Liver (tissue), 9 donors: ENCODE results near the gene KCNT1. TPM values are rescaled to one million over a fixed set of nuclear protein-coding genes. Genes with fewer than 3 reads are reported as not detected.

Experiments used
- DNase-seq: peaks from one replicate; pipeline ENCODE4 v3.0.0-alpha.2; 2017; ENCODE audit warnings: low spot score
- H3K27ac ChIP-seq, 2 donors: one replicate each; pipeline ENCODE4 v1.7.0; 2013; ENCODE audit warnings: inconsistent platforms in 2 of 2, low read length in 2 of 2, control low read depth in 1 of 2, low read depth in 1 of 2, mild to moderate bottlenecking in 1 of 2
- H3K27me3 ChIP-seq, 4 donors: one replicate each; pipeline versions ENCODE4 v1.6.1 to v1.7.0; 2013; ENCODE audit warnings: low read length in 3 of 4, inconsistent platforms in 1 of 4, mild to moderate bottlenecking in 1 of 4, moderate library complexity in 1 of 4; ENCODE audit not compliant: control insufficient read depth in 4 of 4, insufficient read depth in 4 of 4
- H3K36me3 ChIP-seq, 4 donors: one replicate each; pipeline versions ENCODE4 v1.6.1 to v1.7.0; 2013; ENCODE audit warnings: low read length in 3 of 4, mild to moderate bottlenecking in 3 of 4, low read depth in 1 of 4, moderate library complexity in 1 of 4; ENCODE audit not compliant: control insufficient read depth in 4 of 4, insufficient read depth in 3 of 4
- H3K4me1 ChIP-seq, 4 donors: one replicate each; pipeline versions ENCODE4 v1.6.1 to v1.7.0; 2013; ENCODE audit warnings: low read length in 3 of 4, mild to moderate bottlenecking in 3 of 4, moderate library complexity in 1 of 4; ENCODE audit not compliant: control insufficient read depth in 4 of 4, insufficient read depth in 4 of 4
- H3K4me3 ChIP-seq, 3 donors: one replicate each; pipeline versions ENCODE4 v1.6.1 to v1.7.0; 2013; ENCODE audit warnings: low read length in 3 of 3, control low read depth in 1 of 3, low read depth in 1 of 3, mild to moderate bottlenecking in 1 of 3
- H3K9ac ChIP-seq, 2 donors: one replicate each; pipeline ENCODE4 v1.7.0; 2013; ENCODE audit warnings: low read length in 2 of 2, mild to moderate bottlenecking in 2 of 2, moderate library complexity in 2 of 2, control low read depth in 1 of 2, low read depth in 1 of 2
- H3K9me3 ChIP-seq, 4 donors: one replicate each; pipeline versions ENCODE4 v1.6.1 to v1.7.0; 2013; ENCODE audit warnings: low read length in 3 of 4; ENCODE audit not compliant: control insufficient read depth in 4 of 4
- EGR1 ChIP-seq, 2 donors: IDR thresholded peaks; 2 replicates each; pipeline ENCODE4 v1.6.1; 2016 to 2018; ENCODE audit warnings: antibody characterized with exemption in 2 of 2, low read depth in 2 of 2
- FOXA1 ChIP-seq: IDR thresholded peaks from 2 replicates; pipeline ENCODE4 v1.6.1; 2016; ENCODE audit warnings: antibody characterized with exemption
- GABPA ChIP-seq, 2 donors: IDR thresholded peaks in 1 of 2; conservative IDR thresholded peaks in 1 of 2; 2 replicates each; pipeline ENCODE4 v1.6.1; 2016; ENCODE audit warnings: antibody characterized with exemption in 2 of 2, mild to moderate bottlenecking in 1 of 2, moderate library complexity in 1 of 2
- HNF4G ChIP-seq: IDR thresholded peaks from 2 replicates; pipeline ENCODE4 v1.6.1; 2016; ENCODE audit warnings: antibody characterized with exemption
- JUND ChIP-seq, 2 donors: IDR thresholded peaks; 2 replicates each; pipeline ENCODE4 v1.6.1; 2016; ENCODE audit warnings: antibody characterized with exemption in 2 of 2
- NR2F2 ChIP-seq: IDR thresholded peaks from 2 replicates; pipeline ENCODE4 v1.6.1; 2016; ENCODE audit warnings: antibody characterized with exemption
- RAD21 ChIP-seq, 2 donors: IDR thresholded peaks; 2 replicates each; pipeline ENCODE4 v1.6.1; 2016; ENCODE audit warnings: antibody characterized with exemption in 2 of 2, mild to moderate bottlenecking in 2 of 2
- RXRA ChIP-seq, 2 donors: IDR thresholded peaks; 2 replicates each; pipeline ENCODE4 v1.6.1; 2017 to 2018; ENCODE audit warnings: antibody characterized with exemption in 2 of 2, mild to moderate bottlenecking in 1 of 2
- SP1 ChIP-seq: IDR thresholded peaks from 2 replicates; pipeline ENCODE4 v1.6.1; 2018; ENCODE audit warnings: antibody characterized with exemption, mild to moderate bottlenecking
- TAF1 ChIP-seq: conservative IDR thresholded peaks from 2 replicates; pipeline ENCODE4 v1.6.1; 2016; ENCODE audit warnings: antibody characterized with exemption, mild to moderate bottlenecking
- YY1 ChIP-seq: IDR thresholded peaks from 2 replicates; pipeline ENCODE4 v1.6.1; 2016; ENCODE audit warnings: antibody characterized with exemption, mild to moderate bottlenecking
- WGBS: extraction: QIAGEN DNeasy Blood & Tissue Kit; methylation state at CpG from one replicate; pipeline ENCODE4 v1.1.7; 2013; 5-methylcytosine and 5-hydroxymethylcytosine counted together
- polyA plus RNA-seq, 2 donors: library from polyadenylated mRNA; stranded (reverse) in 1 of 2; unstranded in 1 of 2; fragments of 200-250 nt in 1 of 2; fragments of >200 nt in 1 of 2; fragmentation: Nextera tagmentation in 1 of 2; extraction: Ambion mirVana in 1 of 2; gene quantifications; one replicate each; pipeline versions ENCODE4 v1.2.1 to v1.2.3, GENCODE V29; 2013 to 2015
- total RNA-seq, 2 donors: library from RNA; depleted of rRNA; stranded (reverse); fragments of >200 nt; gene quantifications; one replicate each; pipeline ENCODE4 v1.2.3, GENCODE V29; 2014
- TF ChIP-seq, protein P1 (sequence below): IDR thresholded peaks from 2 replicates; pipeline ENCODE4 v1.6.1; 2016; ENCODE audit warnings: antibody characterized with exemption
- TF ChIP-seq, protein P2 (sequence below): fragments of 150-350 bp; IDR thresholded peaks from 2 replicates; pipeline ENCODE4 v1.5.1; 2017; ENCODE audit warnings: improper control_type of control experiment, low read depth, low read length; ENCODE audit not compliant: missing input control
- TF ChIP-seq, protein P3 (sequence below): IDR thresholded peaks from 2 replicates; pipeline ENCODE4 v1.6.1; 2016; ENCODE audit warnings: antibody characterized with exemption
- TF ChIP-seq, protein P4 (sequence below): IDR thresholded peaks from 2 replicates; pipeline ENCODE4 v1.6.1; 2016; ENCODE audit warnings: antibody characterized with exemption
- donor health status: healthy.
- donor health status: healthy.
- donor health status: healthy.
- donor health status: healthy.
- donor health status: healthy.

The KCNT1 gene
- total and polyA plus RNA-seq, 4 donors: 0.08 TPM; not detected in 2

DNA sequence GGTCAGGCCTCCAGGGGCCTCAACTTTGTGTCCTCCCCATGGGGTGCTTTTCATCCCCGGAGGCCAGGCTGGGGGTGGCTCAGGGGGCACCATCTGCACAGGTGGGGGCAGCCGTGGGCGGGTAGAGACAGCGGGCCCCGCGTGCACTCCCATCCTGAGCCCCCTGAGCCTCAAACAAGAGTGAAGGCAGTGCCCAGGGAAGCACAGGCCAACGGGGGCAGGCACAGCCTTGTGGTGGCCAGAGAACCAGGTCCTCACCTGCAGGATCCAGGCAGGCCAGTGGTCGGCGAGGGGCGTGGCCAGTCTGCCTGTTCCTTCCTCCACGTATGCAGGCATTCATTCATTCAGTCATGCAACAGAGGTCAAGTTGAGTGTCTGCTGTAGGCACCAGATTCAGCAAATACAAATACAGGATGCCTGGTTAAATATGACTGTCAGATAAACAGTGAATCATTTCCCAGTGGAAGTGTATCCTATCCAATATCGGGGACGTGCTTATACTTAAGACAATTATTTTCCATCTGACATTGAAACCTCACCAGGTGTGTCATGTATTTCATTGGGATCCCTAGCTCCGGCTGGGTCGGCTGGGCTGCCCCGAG is 22.3 kb downstream of the KCNT1 start:
- no peaks in the 10 kb centered on the region for H3K4me1 ChIP-seq

DNA sequence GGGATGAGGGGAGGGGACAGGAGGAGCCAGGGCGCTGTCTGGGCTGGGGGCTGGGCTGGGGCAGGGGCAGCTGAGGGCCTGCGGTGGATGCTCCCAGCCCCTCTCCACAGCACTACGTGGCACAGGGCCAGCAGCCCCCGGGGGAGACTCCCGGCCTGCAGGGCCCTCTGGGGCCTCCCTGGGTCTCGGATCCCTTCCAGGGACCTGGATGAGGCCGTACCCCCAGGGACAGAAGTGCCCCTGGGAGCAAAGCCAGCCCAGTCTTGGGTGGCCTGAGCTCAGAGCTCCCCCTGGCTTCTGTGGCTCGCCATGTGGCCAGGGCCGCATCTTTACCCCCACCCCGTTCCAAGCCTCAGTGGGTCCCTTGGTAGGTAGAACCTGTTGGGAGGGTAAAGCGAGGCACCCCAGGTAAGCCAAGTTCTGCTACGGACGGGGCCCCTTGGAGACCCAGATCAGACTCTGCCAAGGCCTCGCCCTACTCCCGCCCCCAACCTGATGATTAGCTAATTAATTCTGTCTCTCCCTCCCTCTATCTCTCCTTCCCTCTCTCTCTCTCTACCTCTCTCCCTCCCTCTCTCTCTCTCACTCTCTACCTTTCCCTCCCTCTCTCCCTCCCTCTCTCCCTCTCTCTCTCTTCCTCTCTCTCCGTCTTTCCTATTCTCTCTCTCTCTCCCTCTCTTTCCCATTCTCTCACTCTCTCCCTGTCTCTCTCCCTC is 24.3 kb downstream of the KCNT1 start:
- Histone ChIP-seq H3K9ac (no peak overlapping the region), H3K4me1 (no peaks in the 10 kb centered on the region), H3K9me3 (peaks cover 0 to 4% (median 3%) of the 10 kb centered on the region in 4 donors), H3K4me3 (no peak overlapping the region), H3K27me3 (peaks cover 0 to 2% (median 0%) of the 10 kb centered on the region in 4 donors), H3K36me3 (no peaks in the 10 kb centered on the region), H3K27ac (no peak overlapping the region)
- no peak for DNase-seq
- 64% methylated on average over 16 of the region's 16 CpGs for WGBS
- TF ChIP-seq TAF1 (no peak), GABPA (IDR thresholded peaks at IDR 0.05 in 1 of 2, conservative IDR thresholded peaks at IDR 0.05 in 1 of 2) (no peak), FOXA1 (no peak), HNF4G (no peak), JUND (IDR thresholded peaks at IDR 0.05) (no peak), EGR1 (IDR thresholded peaks at IDR 0.05; ENCODE audit: low read depth in 2 of 2) (no peak), RXRA (IDR thresholded peaks at IDR 0.05) (no peak), SP1 (no peak)
- TF ChIP-seq, protein P1, sequence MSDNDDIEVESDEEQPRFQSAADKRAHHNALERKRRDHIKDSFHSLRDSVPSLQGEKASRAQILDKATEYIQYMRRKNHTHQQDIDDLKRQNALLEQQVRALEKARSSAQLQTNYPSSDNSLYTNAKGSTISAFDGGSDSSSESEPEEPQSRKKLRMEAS: no peak
- TF ChIP-seq, protein P2, sequence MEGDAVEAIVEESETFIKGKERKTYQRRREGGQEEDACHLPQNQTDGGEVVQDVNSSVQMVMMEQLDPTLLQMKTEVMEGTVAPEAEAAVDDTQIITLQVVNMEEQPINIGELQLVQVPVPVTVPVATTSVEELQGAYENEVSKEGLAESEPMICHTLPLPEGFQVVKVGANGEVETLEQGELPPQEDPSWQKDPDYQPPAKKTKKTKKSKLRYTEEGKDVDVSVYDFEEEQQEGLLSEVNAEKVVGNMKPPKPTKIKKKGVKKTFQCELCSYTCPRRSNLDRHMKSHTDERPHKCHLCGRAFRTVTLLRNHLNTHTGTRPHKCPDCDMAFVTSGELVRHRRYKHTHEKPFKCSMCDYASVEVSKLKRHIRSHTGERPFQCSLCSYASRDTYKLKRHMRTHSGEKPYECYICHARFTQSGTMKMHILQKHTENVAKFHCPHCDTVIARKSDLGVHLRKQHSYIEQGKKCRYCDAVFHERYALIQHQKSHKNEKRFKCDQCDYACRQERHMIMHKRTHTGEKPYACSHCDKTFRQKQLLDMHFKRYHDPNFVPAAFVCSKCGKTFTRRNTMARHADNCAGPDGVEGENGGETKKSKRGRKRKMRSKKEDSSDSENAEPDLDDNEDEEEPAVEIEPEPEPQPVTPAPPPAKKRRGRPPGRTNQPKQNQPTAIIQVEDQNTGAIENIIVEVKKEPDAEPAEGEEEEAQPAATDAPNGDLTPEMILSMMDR: no peak
- TF ChIP-seq, protein P3, sequence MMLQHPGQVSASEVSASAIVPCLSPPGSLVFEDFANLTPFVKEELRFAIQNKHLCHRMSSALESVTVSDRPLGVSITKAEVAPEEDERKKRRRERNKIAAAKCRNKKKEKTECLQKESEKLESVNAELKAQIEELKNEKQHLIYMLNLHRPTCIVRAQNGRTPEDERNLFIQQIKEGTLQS: no peak
- TF ChIP-seq, protein P4, sequence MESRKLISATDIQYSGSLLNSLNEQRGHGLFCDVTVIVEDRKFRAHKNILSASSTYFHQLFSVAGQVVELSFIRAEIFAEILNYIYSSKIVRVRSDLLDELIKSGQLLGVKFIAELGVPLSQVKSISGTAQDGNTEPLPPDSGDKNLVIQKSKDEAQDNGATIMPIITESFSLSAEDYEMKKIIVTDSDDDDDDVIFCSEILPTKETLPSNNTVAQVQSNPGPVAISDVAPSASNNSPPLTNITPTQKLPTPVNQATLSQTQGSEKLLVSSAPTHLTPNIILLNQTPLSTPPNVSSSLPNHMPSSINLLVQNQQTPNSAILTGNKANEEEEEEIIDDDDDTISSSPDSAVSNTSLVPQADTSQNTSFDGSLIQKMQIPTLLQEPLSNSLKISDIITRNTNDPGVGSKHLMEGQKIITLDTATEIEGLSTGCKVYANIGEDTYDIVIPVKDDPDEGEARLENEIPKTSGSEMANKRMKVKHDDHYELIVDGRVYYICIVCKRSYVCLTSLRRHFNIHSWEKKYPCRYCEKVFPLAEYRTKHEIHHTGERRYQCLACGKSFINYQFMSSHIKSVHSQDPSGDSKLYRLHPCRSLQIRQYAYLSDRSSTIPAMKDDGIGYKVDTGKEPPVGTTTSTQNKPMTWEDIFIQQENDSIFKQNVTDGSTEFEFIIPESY: no peak

More for the DNA sequence above, 22.3 kb downstream of the KCNT1 start:
- no peak overlapping the region for H3K27ac ChIP-seq
- WGBS: 71% methylated on average over 16 of the region's 16 CpGs
- H3K4me3 ChIP-seq: no peak overlapping the region
- H3K9me3 ChIP-seq: no peaks in the 10 kb centered on the region
- no peak overlapping the region for H3K9ac ChIP-seq
- no peak for DNase-seq
- peaks cover 0 to 2% (median 0%) of the 10 kb centered on the region in 4 donors for H3K27me3 ChIP-seq
- no peaks in the 10 kb centered on the region for H3K36me3 ChIP-seq
- no peak for TF ChIP-seq YY1
- no peak for TF ChIP-seq GABPA (IDR thresholded peaks at IDR 0.05 in 1 of 2, conservative IDR thresholded peaks at IDR 0.05 in 1 of 2)
- TF ChIP-seq, protein P4: no peak
- no peak for TF ChIP-seq SP1
- no peak for TF ChIP-seq EGR1 (IDR thresholded peaks at IDR 0.05; ENCODE audit: low read depth in 2 of 2)
- TF ChIP-seq, protein P2: no peak
- no peak for TF ChIP-seq TAF1
- no peak for TF ChIP-seq NR2F2
- TF ChIP-seq JUND (IDR thresholded peaks at IDR 0.05): no peak
- TF ChIP-seq RAD21 (IDR thresholded peaks at IDR 0.05): no peak
- TF ChIP-seq, protein P3: no peak
- no peak for TF ChIP-seq RXRA (IDR thresholded peaks at IDR 0.05)
- no peak for TF ChIP-seq HNF4G
- TF ChIP-seq, protein P1: no peak
- TF ChIP-seq FOXA1: no peak
